ENCODE data around the gene TMEM174. TPM values are rescaled to one million over a fixed set of nuclear protein-coding genes. Genes with fewer than 3 reads are reported as not detected.

Gene TMEM174, protein sequence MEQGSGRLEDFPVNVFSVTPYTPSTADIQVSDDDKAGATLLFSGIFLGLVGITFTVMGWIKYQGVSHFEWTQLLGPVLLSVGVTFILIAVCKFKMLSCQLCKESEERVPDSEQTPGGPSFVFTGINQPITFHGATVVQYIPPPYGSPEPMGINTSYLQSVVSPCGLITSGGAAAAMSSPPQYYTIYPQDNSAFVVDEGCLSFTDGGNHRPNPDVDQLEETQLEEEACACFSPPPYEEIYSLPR
- not detected for total RNA-seq

- no peak within 1 kb of the TSS for H3K4me3 Mint-ChIP-seq
- no peak for ATAC-seq (replicated peaks in 1 of 2)
Measured at GRCh38 chr5:73172951-73173350, at the start of gene TMEM174. Gene TMEM174 (plus strand): TSS chr5:73173193. CDS start chr5:73173244, 51 bp downstream.

DNA sequence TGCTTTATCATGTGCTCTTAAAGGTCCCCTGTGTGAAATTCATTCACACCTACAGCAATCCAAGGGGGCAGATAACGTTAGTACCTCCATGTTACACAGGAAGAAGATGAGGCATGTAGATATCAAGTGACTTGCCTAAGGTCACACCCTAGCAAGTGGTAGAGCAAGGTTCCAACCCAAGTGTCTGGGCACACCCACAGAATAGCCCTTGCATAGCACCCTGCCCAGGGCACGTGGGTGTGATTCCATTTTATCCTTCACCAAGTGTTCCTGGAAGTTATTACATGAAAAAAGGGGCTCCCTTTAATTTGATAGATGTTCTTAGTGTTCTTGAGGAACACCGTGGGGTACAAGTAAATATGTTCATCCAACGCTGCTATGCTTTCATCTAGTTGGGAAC is 47.7 kb upstream of the TMEM174 start:
- DNase-seq (no peak), ATAC-seq (replicated peaks in 1 of 2) (no peak)
- Mint-ChIP-seq H3K36me3 (ENCODE audit: insufficient read depth in 2 of 2) (no peaks in the 10 kb centered on the region), H3K27ac (no peak overlapping the region), H3K27me3 (ENCODE audit: low read depth) (peaks cover 79% of the 10 kb centered on the region), H3K9me3 (no peaks in the 10 kb centered on the region), H3K4me3 (no peak overlapping the region), H3K4me1 (ENCODE audit: low read depth) (peaks cover 29% of the 10 kb centered on the region)

More at GRCh38 chr5:73172951-73173350, at the start of gene TMEM174:
- H3K9me3 Mint-ChIP-seq = no peaks in the 10 kb centered on the region
- H3K27me3 Mint-ChIP-seq (ENCODE audit: low read depth) = peaks cover 96% of the 10 kb centered on the region
- peaks cover 0 to 2% of the 10 kb centered on the region in 2 donors for H3K36me3 Mint-ChIP-seq (ENCODE audit: insufficient read depth in 2 of 2)
- no peak within 1 kb of the TSS for H3K27ac Mint-ChIP-seq
- no peaks in the 10 kb centered on the region for H3K4me1 Mint-ChIP-seq (ENCODE audit: low read depth)
- DNase-seq = no peak

DNA sequence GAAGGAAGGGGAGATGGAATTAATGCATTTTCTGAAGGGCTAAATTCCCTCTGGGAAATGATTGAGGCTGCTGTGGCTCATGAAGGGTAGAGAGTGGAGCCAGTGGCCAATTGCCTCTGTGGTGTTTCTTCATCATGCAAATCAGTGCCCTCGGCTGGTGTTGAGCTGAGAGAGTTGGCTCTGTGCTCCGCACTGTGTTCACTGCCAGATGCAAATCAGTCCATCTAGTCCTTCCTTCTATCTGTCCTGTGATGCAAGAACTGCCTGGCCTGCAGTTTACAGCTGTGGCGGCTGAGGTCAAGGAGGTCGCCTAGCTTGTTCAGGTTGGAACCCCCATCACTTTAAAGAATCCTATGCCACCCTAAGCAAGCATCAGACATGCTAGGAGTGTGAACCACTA is 46.6 kb upstream of the TMEM174 start:
- H3K27ac Mint-ChIP-seq = no peak overlapping the region
- H3K27me3 Mint-ChIP-seq (ENCODE audit: low read depth) = peaks cover 81% of the 10 kb centered on the region
- no peak for ATAC-seq (replicated peaks in 1 of 2)
- no peaks in the 10 kb centered on the region for H3K36me3 Mint-ChIP-seq (ENCODE audit: insufficient read depth in 2 of 2)
- no peak overlapping the region for H3K4me3 Mint-ChIP-seq
- H3K4me1 Mint-ChIP-seq (ENCODE audit: low read depth) = peaks cover 29% of the 10 kb centered on the region
- DNase-seq = no peak
- H3K9me3 Mint-ChIP-seq = no peaks in the 10 kb centered on the region

DNA sequence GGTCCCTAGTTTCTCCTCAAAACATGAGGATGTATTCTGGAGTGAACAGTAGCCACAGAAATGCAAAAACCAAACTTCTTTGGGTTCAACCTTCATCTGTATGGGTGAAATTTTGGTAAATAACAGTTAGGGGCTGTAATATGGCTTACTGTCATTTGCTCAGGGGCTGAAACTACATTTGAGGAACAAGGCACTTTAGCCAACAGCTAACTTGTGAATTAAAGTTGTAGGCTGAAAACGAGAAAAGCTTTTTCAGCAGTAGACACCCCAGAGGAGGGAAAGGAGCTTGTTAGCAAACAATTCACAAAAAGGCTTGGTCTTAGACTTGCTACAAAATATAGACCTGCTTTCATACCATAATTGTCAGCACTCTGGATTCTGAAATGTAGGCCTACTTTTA is 46.0 kb upstream of the TMEM174 start:
- H3K4me3 Mint-ChIP-seq = no peak overlapping the region
- ATAC-seq (replicated peaks in 1 of 2) = no peak
- H3K27me3 Mint-ChIP-seq (ENCODE audit: low read depth) = peaks cover 81% of the 10 kb centered on the region
- no peaks in the 10 kb centered on the region for H3K36me3 Mint-ChIP-seq (ENCODE audit: insufficient read depth in 2 of 2)
- DNase-seq = no peak
- H3K27ac Mint-ChIP-seq = no peak overlapping the region
- no peaks in the 10 kb centered on the region for H3K9me3 Mint-ChIP-seq
- peaks cover 25% of the 10 kb centered on the region for H3K4me1 Mint-ChIP-seq (ENCODE audit: low read depth)

GRCh38 chr5:73129143-73129542 is 43.9 kb upstream of the TMEM174 start:
- H3K27me3 Mint-ChIP-seq (ENCODE audit: low read depth) = peaks cover 90% of the 10 kb centered on the region
- peaks cover 4% of the 10 kb centered on the region for H3K4me1 Mint-ChIP-seq (ENCODE audit: low read depth)
- no peak overlapping the region for H3K4me3 Mint-ChIP-seq
- no peaks in the 10 kb centered on the region for H3K36me3 Mint-ChIP-seq (ENCODE audit: insufficient read depth in 2 of 2)
- H3K9me3 Mint-ChIP-seq = no peaks in the 10 kb centered on the region
- DNase-seq (no peak), ATAC-seq (replicated peaks in 1 of 2) (no peak)
- no peak overlapping the region for H3K27ac Mint-ChIP-seq

GRCh38 chr5:73130811-73131210 is 42.2 kb upstream of the TMEM174 start:
- Mint-ChIP-seq H3K27ac (no peak overlapping the region), H3K36me3 (ENCODE audit: insufficient read depth in 2 of 2) (no peaks in the 10 kb centered on the region)

DNA sequence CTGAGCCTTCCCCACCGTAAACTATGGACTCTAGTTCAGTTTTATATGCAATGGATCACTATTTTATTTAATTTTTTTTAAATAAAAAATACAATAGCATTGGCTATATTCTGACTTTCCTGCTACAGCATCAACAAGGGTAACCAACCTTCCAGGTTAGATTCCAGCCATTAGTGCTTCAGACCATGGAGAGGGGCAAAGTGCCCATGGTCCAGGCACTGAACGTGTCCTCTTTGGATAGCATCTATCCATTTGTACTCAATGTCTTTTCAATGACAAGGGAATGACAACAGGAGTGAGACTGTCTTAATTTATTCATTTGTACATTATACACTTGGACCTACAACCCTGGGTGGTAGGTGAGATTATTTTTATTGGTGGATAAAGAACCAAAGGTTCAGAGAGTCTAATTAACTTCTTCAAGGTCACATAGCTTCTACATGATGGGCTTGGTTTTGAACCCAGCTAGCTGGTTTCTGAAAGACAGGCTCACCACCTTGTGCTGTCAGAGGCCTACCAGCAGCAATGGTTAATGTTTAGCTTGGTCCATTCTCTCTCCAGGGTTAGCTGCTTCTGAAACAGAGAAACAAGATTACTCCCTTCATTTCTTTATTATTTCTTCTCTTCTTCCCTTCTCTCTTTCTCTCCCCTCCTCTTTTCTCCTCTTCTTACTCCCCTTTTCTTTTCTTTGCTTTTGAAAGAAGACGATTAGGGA is 41.1 kb upstream of the TMEM174 start:
- H3K36me3 Mint-ChIP-seq (ENCODE audit: insufficient read depth in 2 of 2) = no peaks in the 10 kb centered on the region
- H3K4me3 Mint-ChIP-seq = no peak overlapping the region
- ATAC-seq (replicated peaks in 1 of 2) (no peak), DNase-seq (no peak)
- peaks cover 6% of the 10 kb centered on the region for H3K4me1 Mint-ChIP-seq (ENCODE audit: low read depth)
- no peak overlapping the region for H3K27ac Mint-ChIP-seq
- peaks cover 87% of the 10 kb centered on the region for H3K27me3 Mint-ChIP-seq (ENCODE audit: low read depth)
- no peaks in the 10 kb centered on the region for H3K9me3 Mint-ChIP-seq

More at GRCh38 chr5:73130811-73131210, 42.2 kb upstream of the TMEM174 start:
- Mint-ChIP-seq H3K9me3 (no peaks in the 10 kb centered on the region), H3K27me3 (ENCODE audit: low read depth) (peaks cover 91% of the 10 kb centered on the region), H3K4me1 (ENCODE audit: low read depth) (peaks cover 5% of the 10 kb centered on the region), H3K4me3 (no peak overlapping the region)
- ATAC-seq (replicated peaks in 1 of 2) (no peak), DNase-seq (no peak)

DNA sequence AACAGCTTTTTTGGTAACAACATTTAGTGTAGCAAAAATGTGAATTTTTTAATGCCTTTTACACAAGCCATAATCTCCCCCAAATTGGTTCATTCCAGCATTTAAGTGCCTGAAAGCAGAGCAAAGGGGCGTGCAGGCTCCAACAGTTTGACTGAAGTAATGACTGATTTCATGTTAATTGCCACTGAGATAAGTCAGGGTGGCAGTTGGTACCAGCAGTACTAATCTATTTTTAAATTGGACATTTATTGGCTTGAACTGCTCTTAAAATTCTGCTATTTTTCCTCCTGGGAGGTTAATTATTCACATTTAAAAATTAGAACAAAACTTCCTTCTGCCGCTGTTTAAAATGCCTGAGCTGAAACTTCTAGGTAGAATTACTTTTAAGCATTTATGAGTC is 40.2 kb upstream of the TMEM174 start:
- Mint-ChIP-seq H3K36me3 (ENCODE audit: insufficient read depth in 2 of 2) (no peaks in the 10 kb centered on the region), H3K4me1 (ENCODE audit: low read depth) (peaks cover 6% of the 10 kb centered on the region), H3K27ac (no peak overlapping the region), H3K27me3 (ENCODE audit: low read depth) (peaks cover 93% of the 10 kb centered on the region), H3K9me3 (no peaks in the 10 kb centered on the region), H3K4me3 (no peak overlapping the region)
- DNase-seq = no peak
- no peak for ATAC-seq (replicated peaks in 1 of 2)

DNA sequence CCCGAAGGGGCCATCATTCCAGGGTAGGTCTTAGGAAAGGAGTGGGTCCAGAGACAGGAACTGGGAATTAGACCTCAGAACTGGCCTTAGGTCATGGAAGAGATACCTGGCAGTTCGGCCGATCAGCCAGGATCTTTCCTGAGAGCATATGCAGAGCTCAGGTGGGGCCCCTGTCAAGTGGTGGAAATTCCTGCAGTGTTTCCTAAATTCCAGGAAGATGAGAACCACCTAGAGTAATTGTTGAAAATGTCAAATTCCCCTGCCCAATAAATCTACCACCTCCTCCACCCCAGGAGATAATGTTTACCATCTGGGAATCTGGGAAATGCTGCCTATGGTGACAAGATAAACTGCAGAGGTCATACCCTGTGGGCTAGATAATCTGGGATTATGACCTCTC is 38.0 kb upstream of the TMEM174 start:
- Mint-ChIP-seq H3K9me3 (no peaks in the 10 kb centered on the region), H3K27me3 (ENCODE audit: low read depth) (peaks cover 87% of the 10 kb centered on the region), H3K36me3 (ENCODE audit: insufficient read depth in 2 of 2) (no peaks in the 10 kb centered on the region), H3K4me3 (no peak overlapping the region), H3K4me1 (ENCODE audit: low read depth) (peaks cover 6% of the 10 kb centered on the region), H3K27ac (no peak overlapping the region)
- no peak for DNase-seq
- no peak for ATAC-seq (replicated peaks in 1 of 2)

GRCh38 chr5:73135429-73136054 is 37.5 kb upstream of the TMEM174 start:
- DNase-seq (no peak), ATAC-seq (replicated peaks in 1 of 2) (peak in 1 of 2 donors; percentile 39)
- no peak overlapping the region for H3K27ac Mint-ChIP-seq
- H3K36me3 Mint-ChIP-seq (ENCODE audit: insufficient read depth in 2 of 2) = no peaks in the 10 kb centered on the region
- no peaks in the 10 kb centered on the region for H3K9me3 Mint-ChIP-seq
- H3K4me3 Mint-ChIP-seq = no peak overlapping the region
- peaks cover 83% of the 10 kb centered on the region for H3K27me3 Mint-ChIP-seq (ENCODE audit: low read depth)
- peaks cover 6% of the 10 kb centered on the region for H3K4me1 Mint-ChIP-seq (ENCODE audit: low read depth)

DNA sequence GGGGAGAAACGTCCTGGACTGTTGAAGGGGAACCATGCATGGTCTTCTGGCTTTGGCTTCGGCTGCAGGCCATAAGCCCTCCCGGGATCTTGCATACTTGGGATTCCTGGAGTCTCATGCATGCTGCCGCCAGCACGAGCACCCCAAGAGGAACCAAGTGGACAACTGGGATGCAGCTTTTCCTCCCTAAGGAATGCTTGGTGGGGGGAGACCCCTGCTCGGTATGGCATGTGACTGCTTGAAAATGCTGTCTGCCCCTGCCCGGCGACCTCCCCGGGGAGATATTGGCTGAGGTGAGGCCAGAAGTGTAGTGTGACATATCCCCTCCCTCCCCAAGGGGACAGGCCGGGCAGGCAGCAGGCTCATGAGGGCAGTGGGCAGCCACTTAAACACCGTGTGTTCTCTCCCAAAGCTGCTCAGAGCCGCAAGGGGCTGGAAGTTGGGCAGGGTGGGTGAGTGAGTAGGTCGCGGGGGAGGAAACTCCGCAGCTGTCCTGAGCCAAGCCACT is 36.9 kb upstream of the TMEM174 start:
- Mint-ChIP-seq H3K27me3 (ENCODE audit: low read depth) (peaks cover 83% of the 10 kb centered on the region), H3K4me3 (no peak overlapping the region), H3K9me3 (no peaks in the 10 kb centered on the region), H3K4me1 (ENCODE audit: low read depth) (peaks cover 6% of the 10 kb centered on the region), H3K27ac (no peak overlapping the region), H3K36me3 (ENCODE audit: insufficient read depth in 2 of 2) (no peaks in the 10 kb centered on the region)
- DNase-seq (no peak), ATAC-seq (replicated peaks in 1 of 2) (no peak)

DNA sequence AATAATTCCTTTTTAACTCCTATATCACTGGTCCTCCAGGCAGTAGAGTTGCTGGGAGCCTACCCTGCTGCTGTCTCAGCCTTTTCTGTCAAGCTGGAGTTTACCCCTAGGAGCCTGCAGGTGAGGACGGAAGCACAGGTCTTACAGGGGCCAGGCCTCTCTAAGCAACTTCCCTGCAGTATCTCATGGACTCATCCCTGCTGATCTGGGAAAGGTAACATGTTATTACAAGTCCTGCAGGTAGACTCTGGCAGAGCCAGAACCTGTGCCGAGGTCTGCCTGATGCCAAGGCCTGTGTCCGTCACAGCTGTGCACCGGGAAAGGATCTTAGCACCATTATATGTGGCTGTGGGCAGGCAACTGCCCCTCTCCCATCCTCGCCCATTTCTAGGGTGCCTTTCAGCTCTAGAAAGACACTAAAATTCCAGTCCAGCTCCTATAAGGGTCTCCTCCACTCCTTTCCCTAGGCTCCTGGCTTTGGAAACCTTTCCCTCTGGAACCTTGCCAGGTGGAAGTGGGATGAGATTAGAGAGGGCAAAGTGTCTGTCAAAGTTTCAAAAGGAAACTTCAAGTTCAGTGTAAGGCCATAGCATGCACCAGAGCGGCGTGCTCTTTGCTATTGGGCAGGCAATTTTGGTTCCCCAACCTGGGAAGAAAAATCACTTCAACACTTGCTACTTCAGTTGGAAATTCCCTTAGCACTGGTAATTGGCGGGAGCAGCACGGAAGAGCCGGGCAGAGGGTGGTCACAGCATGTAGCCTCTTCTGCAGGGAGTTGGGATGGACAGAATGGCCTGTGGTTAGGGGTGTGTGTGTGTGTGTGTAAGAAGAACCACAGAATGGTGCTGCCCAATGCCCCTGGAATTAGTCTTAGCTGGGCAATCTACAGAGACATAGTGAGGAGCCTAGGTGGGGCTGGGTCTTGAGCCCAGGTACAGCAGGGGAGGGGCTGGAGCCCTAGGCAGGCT is 35.1 kb upstream of the TMEM174 start:
- H3K9me3 Mint-ChIP-seq = no peaks in the 10 kb centered on the region
- no peaks in the 10 kb centered on the region for H3K36me3 Mint-ChIP-seq (ENCODE audit: insufficient read depth in 2 of 2)
- H3K4me3 Mint-ChIP-seq = no peak overlapping the region
- peaks cover 6% of the 10 kb centered on the region for H3K4me1 Mint-ChIP-seq (ENCODE audit: low read depth)
- ATAC-seq (replicated peaks in 1 of 2) = no peak
- no peak for DNase-seq
- peaks cover 83% of the 10 kb centered on the region for H3K27me3 Mint-ChIP-seq (ENCODE audit: low read depth)
- H3K27ac Mint-ChIP-seq = no peak overlapping the region

Data from activated T-cell treated with anti-CD3 and anti-CD28 coated beads, Interleukin-2, amount 50 U/mL, for 72 hours (primary cell).